OCI-LY3 (cell line): Measurements from ENCODE around the gene TMOD2.

Experiments
- H2AFZ ChIP-seq: fragments of 200-600, 300-600 bp; shearing (Covaris generic); 2 replicates; pipeline ENCODE4 v1.6.0; 2014; ENCODE audit warnings: antibody characterized with exemption, low read depth, low read length
- H3K27ac ChIP-seq: fragments of 200-600, 300-600 bp; sonication (generic); 2 replicates; pipeline ENCODE4 v1.5.1; 2014; ENCODE audit warnings: mild to moderate bottlenecking, low read length, moderate library complexity, mixed read lengths
- H3K27me3 ChIP-seq: fragments of 200-600, 300-600 bp; sonication (generic); 2 replicates; pipeline ENCODE4 v1.6.1; 2014; ENCODE audit warnings: low read depth, low read length, mixed read lengths
- H3K36me3 ChIP-seq: fragments of 200-600, 300-600 bp; sonication (generic); replicated peaks from 2 replicates; pipeline ENCODE3; 2014; ENCODE audit warnings: low read depth, low read length, mixed read lengths
- H3K4me1 ChIP-seq: fragments of 300-600, 200-600 bp; sonication (generic); 2 replicates; pipeline ENCODE4 v1.6.1; 2014; ENCODE audit warnings: low read length, mixed read lengths
- H3K4me2 ChIP-seq: fragments of 200-600, 300-600 bp; sonication (generic); 2 replicates; pipeline ENCODE4 v1.6.1; 2014; ENCODE audit warnings: low read length, mixed read lengths
- H3K4me3 ChIP-seq: fragments of 300-600, 200-600 bp; sonication (generic); 2 replicates; pipeline ENCODE4 v1.5.1; 2014; ENCODE audit warnings: antibody characterized with exemption, mild to moderate bottlenecking, low read length, moderate library complexity
- H3K79me2 ChIP-seq: fragments of 300-600, 200-600 bp; shearing (Covaris generic); 2 replicates; pipeline ENCODE4 v1.6.1; 2014; ENCODE audit warnings: mild to moderate bottlenecking, low read length, mixed read lengths
- H3K9ac ChIP-seq: fragments of 300-600, 200-600 bp; shearing (Covaris generic); 2 replicates; pipeline ENCODE4 v1.6.0; 2014; ENCODE audit warnings: mild to moderate bottlenecking, low read length, moderate library complexity
- H3K9me3 ChIP-seq: fragments of 200-600, 300-600 bp; shearing (Covaris generic); 2 replicates; pipeline ENCODE4 v1.6.1; 2014; ENCODE audit warnings: low read length, mixed read lengths; ENCODE audit not compliant: insufficient read depth
- H4K20me1 ChIP-seq: fragments of 200-600, 300-600 bp; sonication (generic); 2 replicates; pipeline ENCODE4 v1.6.1; 2016; ENCODE audit warnings: low read length, mixed read lengths; ENCODE audit not compliant: insufficient read depth
- EZH2phosphoT487 ChIP-seq: fragments of 200-600 bp; shearing (Covaris generic); IDR thresholded peaks from 2 replicates; pipeline ENCODE4 v1.6.1; 2018; ENCODE audit warnings: antibody characterized with exemption, mixed run types, low read depth
- TF ChIP-seq, protein P1 (sequence below): fragments of 200-600, 300-600 bp; sonication (generic); IDR thresholded peaks from 2 replicates; pipeline ENCODE4 v1.5.1; 2014; ENCODE audit warnings: antibody characterized with exemption, low read length, low read depth

TMOD2 gene

GRCh38 chr15:51844747-51845426 lies 93.5 kb downstream of the TMOD2 start:
- Histone ChIP-seq H4K20me1 (peaks cover 82% of the 10 kb centered on the region), H3K9ac (no peak overlapping the region), H3K36me3 (no peaks in the 10 kb centered on the region), H3K4me3 (no peak overlapping the region), H3K9me3 (no peaks in the 10 kb centered on the region), H3K27me3 (no peaks in the 10 kb centered on the region), H3K27ac (no peak overlapping the region), H3K79me2 (peaks cover 97% of the 10 kb centered on the region), H2AFZ (no peak overlapping the region), H3K4me1 (peaks cover 34% of the 10 kb centered on the region), H3K4me2 (no peak overlapping the region)
- no peak for TF ChIP-seq EZH2phosphoT487
- TF ChIP-seq, protein P1, sequence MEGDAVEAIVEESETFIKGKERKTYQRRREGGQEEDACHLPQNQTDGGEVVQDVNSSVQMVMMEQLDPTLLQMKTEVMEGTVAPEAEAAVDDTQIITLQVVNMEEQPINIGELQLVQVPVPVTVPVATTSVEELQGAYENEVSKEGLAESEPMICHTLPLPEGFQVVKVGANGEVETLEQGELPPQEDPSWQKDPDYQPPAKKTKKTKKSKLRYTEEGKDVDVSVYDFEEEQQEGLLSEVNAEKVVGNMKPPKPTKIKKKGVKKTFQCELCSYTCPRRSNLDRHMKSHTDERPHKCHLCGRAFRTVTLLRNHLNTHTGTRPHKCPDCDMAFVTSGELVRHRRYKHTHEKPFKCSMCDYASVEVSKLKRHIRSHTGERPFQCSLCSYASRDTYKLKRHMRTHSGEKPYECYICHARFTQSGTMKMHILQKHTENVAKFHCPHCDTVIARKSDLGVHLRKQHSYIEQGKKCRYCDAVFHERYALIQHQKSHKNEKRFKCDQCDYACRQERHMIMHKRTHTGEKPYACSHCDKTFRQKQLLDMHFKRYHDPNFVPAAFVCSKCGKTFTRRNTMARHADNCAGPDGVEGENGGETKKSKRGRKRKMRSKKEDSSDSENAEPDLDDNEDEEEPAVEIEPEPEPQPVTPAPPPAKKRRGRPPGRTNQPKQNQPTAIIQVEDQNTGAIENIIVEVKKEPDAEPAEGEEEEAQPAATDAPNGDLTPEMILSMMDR = no peak

DNA sequence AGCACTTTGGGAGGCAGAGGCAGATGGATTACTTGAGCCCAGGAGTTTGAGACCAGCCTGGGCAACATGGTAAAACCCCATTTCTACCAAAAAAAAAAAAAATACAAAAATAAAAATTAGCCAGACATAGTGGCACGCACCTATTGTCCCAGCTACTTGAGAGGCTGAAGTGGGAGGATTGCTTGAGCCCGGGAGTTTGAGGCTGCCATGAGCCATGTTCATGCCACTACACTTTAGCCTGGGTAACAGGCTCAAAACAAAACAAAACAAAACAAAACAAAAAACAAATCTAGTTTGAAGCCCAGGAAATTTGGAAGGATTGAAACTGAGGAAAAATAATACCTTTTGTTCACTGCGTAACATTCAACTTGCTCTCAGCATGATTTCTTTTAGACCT lies 94.7 kb downstream of the TMOD2 start:
- no peak overlapping the region for H3K4me3 ChIP-seq
- no peak overlapping the region for H3K4me2 ChIP-seq
- H3K36me3 ChIP-seq = no peaks in the 10 kb centered on the region
- H3K9ac ChIP-seq = no peak overlapping the region
- TF ChIP-seq EZH2phosphoT487 = no peak
- TF ChIP-seq, protein P1 = no peak
- no peaks in the 10 kb centered on the region for H3K9me3 ChIP-seq
- H3K79me2 ChIP-seq = peaks cover 98% of the 10 kb centered on the region
- peaks cover 84% of the 10 kb centered on the region for H4K20me1 ChIP-seq
- H2AFZ ChIP-seq = no peak overlapping the region
- H3K27ac ChIP-seq = no peak overlapping the region
- H3K27me3 ChIP-seq = no peaks in the 10 kb centered on the region
- peaks cover 29% of the 10 kb centered on the region for H3K4me1 ChIP-seq

- H3K27me3 ChIP-seq = no peaks in the 10 kb centered on the region
- H3K79me2 ChIP-seq = peaks cover 94% of the 10 kb centered on the region
- H3K36me3 ChIP-seq = no peaks in the 10 kb centered on the region
- TF ChIP-seq, protein P1 = no peak
- TF ChIP-seq EZH2phosphoT487 = no peak
- H3K9me3 ChIP-seq = no peaks in the 10 kb centered on the region
- no peak overlapping the region for H3K4me3 ChIP-seq
- H3K4me1 ChIP-seq = peaks cover 24% of the 10 kb centered on the region
- no peak overlapping the region for H3K9ac ChIP-seq
- H3K27ac ChIP-seq = no peak overlapping the region
- no peak overlapping the region for H2AFZ ChIP-seq
- no peak overlapping the region for H3K4me2 ChIP-seq
- peaks cover 81% of the 10 kb centered on the region for H4K20me1 ChIP-seq
These were observed 95.2 kb downstream of the TMOD2 start for GRCh38 chr15:51846463-51847230.

DNA sequence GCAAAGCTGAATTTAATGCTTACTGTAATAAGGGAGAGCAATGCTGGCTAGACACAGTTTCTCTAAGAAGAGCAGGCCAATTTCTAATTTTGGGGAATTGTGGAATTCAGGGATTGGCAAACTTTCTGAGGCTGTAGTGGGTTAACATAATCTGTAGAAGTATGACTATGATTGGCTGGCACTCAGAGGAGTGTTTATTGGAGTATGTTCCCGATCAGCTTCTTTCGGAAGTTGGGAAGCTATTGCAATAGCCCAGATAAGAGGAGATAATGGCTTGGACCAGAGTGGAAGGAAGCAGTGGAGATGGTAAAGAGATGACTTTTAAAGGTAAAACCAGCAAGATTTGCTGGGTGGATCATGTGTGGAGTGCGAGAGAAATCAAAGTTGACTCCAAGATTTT lies 97.4 kb downstream of the TMOD2 start:
- Histone ChIP-seq H3K9me3 (no peaks in the 10 kb centered on the region), H2AFZ (no peak overlapping the region), H3K79me2 (peaks cover 92% of the 10 kb centered on the region), H3K36me3 (no peaks in the 10 kb centered on the region), H3K27ac (no peak overlapping the region), H3K9ac (no peak overlapping the region), H3K27me3 (no peaks in the 10 kb centered on the region), H4K20me1 (peaks cover 76% of the 10 kb centered on the region), H3K4me3 (no peak overlapping the region), H3K4me1 (peaks cover 14% of the 10 kb centered on the region), H3K4me2 (no peak overlapping the region)
- TF ChIP-seq, protein P1 = no peak
- TF ChIP-seq EZH2phosphoT487 = no peak
